H1 (cell line): Measurements from ENCODE around the gene NFE2L2.

Source experiments
- GABPA ChIP-seq: IDR thresholded peaks from 2 replicates; pipeline ENCODE4 v1.6.1; 2011; ENCODE audit warnings: mild to moderate bottlenecking, low read length, moderate library complexity, borderline replicate concordance; ENCODE audit not compliant: insufficient read depth
- TF ChIP-seq, protein P1 (sequence below), 3 experiments: IDR thresholded peaks; 1 replicate in 2 of 3; 2 replicates in 1 of 3; pipeline versions ENCODE4 v1.5.1 to v1.6.1; 2011; ENCODE audit warnings: low read length in 3 of 3, mild to moderate bottlenecking in 3 of 3, inconsistent platforms in 2 of 3, low read depth in 1 of 3, moderate library complexity in 1 of 3; ENCODE audit not compliant: insufficient read depth in 1 of 3; ENCODE audit errors: control extremely low read depth in 1 of 3

DNA sequence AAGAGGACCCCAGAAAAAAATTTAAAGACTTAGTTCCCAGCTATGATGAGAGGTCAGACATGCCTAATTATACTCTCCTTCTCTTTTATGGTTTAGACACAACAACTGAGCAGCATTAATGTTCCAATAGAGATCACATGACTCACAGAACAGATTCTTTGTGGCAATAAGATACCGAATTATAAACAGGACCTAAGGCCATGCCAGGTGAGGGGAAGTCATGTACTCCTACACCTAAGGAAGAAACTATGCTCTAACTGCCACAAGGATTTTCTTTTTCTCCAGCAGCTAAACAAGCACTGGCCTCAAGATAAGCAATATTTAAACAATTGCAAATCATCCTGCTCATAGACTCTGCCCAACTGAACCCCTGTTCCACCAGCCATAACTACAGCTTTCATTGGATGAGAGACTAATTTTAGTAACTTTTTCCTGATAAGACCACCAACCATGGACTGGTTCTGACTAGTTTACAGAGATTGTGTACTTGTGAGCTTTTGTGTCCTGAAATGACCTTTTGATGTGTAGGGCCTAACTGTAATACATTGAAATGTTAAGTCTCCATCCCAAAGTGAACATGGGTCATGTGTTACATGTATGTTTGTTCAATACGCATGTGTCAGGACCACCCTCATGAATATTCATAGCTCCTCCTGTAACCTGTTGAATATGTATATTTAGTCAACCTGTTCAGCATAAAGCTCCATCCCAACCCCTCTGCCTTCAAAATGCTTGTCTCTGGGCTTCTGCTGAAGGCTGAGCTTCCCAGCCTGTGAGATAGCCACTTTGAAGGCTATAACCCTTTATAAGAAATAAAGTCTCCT, 21.6 kb upstream of the NFE2L2 start:
- TF ChIP-seq, protein P1, sequence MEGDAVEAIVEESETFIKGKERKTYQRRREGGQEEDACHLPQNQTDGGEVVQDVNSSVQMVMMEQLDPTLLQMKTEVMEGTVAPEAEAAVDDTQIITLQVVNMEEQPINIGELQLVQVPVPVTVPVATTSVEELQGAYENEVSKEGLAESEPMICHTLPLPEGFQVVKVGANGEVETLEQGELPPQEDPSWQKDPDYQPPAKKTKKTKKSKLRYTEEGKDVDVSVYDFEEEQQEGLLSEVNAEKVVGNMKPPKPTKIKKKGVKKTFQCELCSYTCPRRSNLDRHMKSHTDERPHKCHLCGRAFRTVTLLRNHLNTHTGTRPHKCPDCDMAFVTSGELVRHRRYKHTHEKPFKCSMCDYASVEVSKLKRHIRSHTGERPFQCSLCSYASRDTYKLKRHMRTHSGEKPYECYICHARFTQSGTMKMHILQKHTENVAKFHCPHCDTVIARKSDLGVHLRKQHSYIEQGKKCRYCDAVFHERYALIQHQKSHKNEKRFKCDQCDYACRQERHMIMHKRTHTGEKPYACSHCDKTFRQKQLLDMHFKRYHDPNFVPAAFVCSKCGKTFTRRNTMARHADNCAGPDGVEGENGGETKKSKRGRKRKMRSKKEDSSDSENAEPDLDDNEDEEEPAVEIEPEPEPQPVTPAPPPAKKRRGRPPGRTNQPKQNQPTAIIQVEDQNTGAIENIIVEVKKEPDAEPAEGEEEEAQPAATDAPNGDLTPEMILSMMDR (IDR thresholded peaks at IDR 0.05; ENCODE audit: control extremely low read depth in 1 of 3, insufficient read depth in 1 of 3, low read depth in 1 of 3, low read length in 3 of 3) = no peak
- no peak for TF ChIP-seq GABPA
